Measurements from ENCODE around the gene CHERP.

The CHERP gene

DNA sequence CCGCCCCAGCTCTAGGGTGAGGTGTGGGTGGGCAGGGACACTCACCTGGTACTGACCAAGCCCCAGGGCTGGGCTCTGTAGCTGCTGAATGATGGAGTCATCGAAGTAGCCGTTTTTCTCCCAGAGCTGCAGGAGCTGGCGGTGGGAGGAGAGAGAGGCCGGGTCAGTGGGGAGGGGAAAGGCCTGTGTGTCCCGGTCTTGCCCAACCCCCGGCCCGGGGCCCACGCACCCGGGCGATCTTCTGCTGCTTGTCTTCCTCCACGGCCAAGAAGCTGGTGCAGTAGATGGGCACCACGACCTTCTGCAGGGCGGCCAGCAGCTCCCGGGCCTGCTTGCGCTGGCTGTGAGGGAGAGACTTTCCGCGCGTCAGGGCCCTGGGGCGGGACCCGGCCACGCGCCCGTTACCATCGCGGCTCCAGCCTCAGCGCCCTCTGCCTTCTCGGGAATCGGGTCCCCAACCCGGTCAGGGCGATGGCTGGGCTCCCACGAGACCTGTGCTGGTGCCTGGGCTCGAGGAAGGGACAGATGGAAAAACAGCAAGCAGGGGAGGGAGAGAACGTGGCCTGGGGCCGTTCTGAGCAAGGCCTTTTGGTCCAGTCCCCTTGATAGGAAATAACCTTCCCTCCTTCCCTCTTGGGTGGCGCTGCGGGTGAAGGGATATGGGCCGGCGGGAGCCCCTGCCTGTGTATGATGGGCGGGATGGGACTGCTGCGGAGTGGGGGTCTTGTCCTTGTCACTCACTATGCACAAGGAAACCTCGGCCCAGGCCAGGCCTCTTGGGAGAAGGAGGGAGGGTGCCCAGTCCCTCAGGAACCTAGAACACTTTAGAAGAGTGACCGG is 11.5 kb downstream of the CHERP start:
- no peak for DNase-seq

DNA sequence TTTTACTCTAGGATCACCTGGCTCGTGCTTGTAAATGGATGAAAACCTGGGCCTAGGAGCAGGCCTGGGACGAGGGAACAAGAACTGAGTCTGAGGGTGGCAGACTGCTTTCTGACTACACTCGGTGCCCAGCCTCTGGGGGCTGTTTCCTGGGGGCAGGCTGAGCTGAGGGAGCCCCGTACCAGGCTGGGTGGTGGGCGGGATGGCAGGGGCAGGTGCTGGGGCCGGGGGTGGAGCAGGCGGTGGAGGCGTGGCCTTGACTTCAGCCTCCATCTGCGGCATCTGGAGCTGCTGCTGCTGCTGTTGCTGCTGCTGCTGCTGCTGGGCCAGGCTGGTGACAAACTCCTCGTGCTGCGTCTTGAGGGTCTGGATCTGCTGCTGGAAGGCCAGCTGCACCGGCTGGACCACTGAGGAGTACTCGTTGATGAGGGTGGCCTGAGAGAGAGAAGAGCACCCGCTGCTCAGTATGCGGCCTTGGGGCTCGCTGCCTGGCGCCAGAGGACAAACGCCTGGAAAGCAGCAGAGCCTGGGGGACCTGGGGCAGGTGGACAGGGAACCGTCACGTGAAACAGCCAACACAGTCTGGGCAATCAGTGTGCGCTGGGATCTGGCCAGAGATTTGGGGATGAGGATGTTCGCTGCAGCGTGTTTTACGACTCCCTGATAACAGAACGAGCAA is 12.6 kb downstream of the CHERP start:
- Histone ChIP-seq H3K36me3 (peaks cover 97% of the 10 kb centered on the region), H3K4me3 (ENCODE audit: low read depth, low read length) (no peak overlapping the region), H3K9me3 (no peaks in the 10 kb centered on the region), H3K27me3 (no peaks in the 10 kb centered on the region), H3K4me1 (no peaks in the 10 kb centered on the region)
- TF ChIP-seq, protein P1, sequence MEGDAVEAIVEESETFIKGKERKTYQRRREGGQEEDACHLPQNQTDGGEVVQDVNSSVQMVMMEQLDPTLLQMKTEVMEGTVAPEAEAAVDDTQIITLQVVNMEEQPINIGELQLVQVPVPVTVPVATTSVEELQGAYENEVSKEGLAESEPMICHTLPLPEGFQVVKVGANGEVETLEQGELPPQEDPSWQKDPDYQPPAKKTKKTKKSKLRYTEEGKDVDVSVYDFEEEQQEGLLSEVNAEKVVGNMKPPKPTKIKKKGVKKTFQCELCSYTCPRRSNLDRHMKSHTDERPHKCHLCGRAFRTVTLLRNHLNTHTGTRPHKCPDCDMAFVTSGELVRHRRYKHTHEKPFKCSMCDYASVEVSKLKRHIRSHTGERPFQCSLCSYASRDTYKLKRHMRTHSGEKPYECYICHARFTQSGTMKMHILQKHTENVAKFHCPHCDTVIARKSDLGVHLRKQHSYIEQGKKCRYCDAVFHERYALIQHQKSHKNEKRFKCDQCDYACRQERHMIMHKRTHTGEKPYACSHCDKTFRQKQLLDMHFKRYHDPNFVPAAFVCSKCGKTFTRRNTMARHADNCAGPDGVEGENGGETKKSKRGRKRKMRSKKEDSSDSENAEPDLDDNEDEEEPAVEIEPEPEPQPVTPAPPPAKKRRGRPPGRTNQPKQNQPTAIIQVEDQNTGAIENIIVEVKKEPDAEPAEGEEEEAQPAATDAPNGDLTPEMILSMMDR (IDR thresholded peaks at IDR 0.05; ENCODE audit: low read depth, low read length), result no peak
- DNase-seq, result no peak

More for the DNA sequence above, 11.5 kb downstream of the CHERP start:
- Histone ChIP-seq H3K4me3 (ENCODE audit: low read depth, low read length) (no peak overlapping the region), H3K4me1 (no peaks in the 10 kb centered on the region), H3K9me3 (no peaks in the 10 kb centered on the region), H3K27me3 (no peaks in the 10 kb centered on the region), H3K36me3 (peaks cover 97% of the 10 kb centered on the region)
- TF ChIP-seq, protein P1 (IDR thresholded peaks at IDR 0.05; ENCODE audit: low read depth, low read length), result no peak

DNA sequence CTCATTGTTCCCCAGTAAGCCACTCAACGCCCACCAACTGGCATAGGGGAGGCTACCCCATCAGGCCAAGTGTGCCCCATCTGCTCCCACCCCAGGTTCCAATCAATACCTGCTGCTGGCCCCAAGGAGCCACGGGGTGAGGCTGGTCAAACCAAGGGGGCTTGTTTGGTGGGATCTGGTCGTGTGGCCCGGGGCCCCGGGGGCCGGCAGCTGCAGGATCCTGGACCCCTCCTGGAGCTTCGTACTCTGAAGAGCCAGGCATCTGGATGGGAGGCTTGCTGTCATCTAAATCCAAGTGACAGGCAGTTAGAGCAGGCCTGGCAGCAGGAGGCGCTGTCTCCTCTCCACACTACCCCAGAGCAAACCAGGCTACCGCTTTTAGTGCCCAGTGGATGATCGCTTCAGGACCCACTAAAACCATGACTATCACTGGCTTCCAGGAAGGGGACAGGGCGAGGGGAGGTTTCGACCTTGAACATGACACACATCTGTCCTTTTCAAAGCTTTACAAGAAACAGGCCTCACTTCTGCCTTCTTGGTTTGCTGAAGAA is 14.2 kb downstream of the CHERP start:
- Histone ChIP-seq H3K36me3 (peaks cover 93% of the 10 kb centered on the region), H3K4me3 (ENCODE audit: low read depth, low read length) (no peak overlapping the region), H3K4me1 (no peaks in the 10 kb centered on the region), H3K27me3 (no peaks in the 10 kb centered on the region), H3K9me3 (no peaks in the 10 kb centered on the region)
- TF ChIP-seq, protein P1 (IDR thresholded peaks at IDR 0.05; ENCODE audit: low read depth, low read length), result peak; percentile 62
- peak; percentile 58 for DNase-seq

DNA sequence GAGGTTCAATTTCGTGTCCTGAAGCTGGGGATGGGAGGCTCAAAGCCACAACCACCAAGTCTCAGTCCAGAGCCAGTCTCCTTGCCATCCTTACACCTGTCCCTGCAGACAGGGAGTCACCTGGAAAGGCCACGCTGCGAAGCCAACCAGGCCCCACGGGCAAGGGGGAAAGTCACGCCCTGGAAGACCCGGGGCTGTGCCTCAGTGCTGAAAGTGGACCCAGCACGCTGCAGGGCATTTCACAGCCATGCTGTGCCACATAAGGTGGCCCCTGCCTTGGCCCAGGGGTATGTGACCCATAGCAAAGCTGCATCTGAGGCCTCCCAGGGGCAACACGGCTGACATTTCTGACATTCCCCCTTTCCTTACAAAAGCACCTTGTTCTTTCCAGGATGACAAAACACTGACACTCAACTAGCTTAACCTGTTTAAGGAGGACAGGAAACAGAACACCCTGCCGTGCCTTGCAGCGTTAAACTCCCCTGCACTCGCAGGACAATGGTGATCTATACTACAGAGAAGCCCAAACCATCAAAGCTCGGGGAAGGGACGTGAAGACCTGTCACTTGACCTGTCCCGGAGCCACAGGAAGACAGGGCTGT is 14.8 kb downstream of the CHERP start:
- H3K27me3 ChIP-seq, result no peaks in the 10 kb centered on the region
- no peak overlapping the region for H3K4me3 ChIP-seq (ENCODE audit: low read depth, low read length)
- H3K4me1 ChIP-seq, result no peaks in the 10 kb centered on the region
- H3K9me3 ChIP-seq, result no peaks in the 10 kb centered on the region
- DNase-seq, result no peak
- peaks cover 93% of the 10 kb centered on the region for H3K36me3 ChIP-seq
- TF ChIP-seq, protein P1 (IDR thresholded peaks at IDR 0.05; ENCODE audit: low read depth, low read length), result no peak

DNA sequence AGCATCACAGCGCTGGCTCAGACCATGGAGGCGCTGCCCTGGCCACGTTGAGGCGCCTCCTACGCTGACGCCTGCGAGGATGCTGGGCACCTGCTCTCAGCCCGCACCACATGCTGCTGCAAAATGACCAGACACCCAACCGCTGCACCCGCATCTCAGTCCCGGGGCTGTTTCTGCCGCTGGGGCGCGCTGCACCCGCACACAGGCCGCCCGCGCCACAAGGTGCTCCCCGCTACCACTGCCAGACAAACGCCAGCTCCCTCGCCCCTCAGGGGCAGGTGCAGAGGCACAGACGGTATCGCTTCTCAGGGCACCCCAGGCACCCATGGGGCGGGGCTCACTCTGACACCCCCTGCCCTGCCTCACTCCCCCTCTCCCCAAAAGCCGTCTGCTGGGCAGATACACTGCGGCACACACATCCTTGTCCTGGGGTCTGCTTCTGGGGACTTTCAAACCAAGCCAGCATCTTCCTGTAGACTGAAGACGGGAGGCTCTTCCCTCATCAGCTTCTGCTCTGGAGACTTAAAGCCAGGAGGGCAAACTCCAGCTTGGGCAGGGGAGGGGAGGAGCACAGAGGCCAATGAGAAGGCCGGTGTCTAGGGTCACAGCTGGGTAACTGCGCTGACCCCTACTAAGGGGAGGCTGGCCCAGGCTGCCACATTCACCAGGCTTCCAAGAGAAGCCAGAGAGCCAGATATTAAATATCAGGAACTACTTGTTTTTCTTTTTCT is 16.3 kb downstream of the CHERP start:
- H3K4me3 ChIP-seq (ENCODE audit: low read depth, low read length), result no peak overlapping the region
- no peaks in the 10 kb centered on the region for H3K9me3 ChIP-seq
- no peaks in the 10 kb centered on the region for H3K27me3 ChIP-seq
- H3K4me1 ChIP-seq, result no peaks in the 10 kb centered on the region
- H3K36me3 ChIP-seq, result peaks cover 93% of the 10 kb centered on the region
- no peak for DNase-seq
- TF ChIP-seq, protein P1 (IDR thresholded peaks at IDR 0.05; ENCODE audit: low read depth, low read length), result no peak
